ENCODE data around the gene LRRC47.

Gene LRRC47

DNA sequence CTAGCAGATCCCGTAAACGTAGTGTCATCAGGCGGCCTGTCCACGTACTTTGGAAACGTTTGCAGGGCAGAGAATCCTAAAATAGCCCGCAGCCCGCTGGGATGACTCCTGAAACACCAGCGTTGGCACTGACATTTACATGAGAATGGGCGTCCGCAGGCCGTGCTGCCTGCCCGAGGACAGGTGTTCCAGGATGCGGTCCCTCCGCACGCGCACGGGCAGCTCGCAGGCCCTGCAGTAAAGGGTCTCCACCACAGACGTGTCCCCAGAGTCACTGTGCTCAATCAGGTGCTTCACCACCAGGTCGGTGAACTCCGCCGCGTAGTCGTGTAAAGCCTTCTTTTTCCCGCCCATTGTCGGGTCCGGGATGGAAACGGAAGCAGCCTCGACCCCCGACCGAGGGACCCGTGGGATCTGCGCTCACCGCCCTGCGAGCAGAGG, 49.9 kb downstream of the LRRC47 start:
- DNase-seq: no peak

DNA sequence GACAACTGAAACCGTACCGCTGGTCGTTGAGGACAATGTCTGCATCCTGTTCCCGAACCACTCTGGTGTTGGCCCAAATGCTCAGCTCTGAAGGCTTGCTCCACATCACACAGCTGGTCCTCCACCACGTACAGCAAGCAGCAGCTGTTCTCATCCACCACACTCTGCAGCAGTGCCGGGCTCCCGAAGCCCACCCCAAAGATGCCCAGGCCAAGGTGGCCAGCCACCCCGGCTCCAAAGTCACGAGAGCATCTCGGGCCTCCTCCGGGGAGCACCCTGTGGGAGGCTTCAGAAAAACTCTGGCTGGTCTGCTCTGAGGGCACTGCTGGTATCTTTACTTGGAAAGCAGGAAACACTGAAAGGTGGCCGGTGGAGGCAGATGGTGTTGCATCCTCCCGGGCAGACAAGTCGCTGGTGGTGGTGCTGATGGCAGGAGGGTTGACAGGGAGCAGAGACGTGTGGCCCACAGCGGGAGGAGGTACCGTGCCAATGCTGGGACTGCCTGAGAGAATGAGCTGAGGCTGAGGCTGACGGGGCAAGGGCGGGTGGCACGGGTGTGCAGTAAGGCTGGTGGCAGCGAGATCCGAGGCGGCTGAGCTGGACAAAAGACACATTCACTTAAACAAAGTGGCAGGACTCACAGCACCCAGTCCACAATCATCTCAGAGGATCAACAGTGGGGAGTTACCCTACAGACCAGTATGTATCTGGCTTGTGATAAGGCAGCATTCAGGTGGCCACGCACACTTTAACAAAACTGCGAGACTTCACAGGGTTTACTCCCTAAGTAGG, 50.5 kb downstream of the LRRC47 start:
- no peak for DNase-seq

DNA sequence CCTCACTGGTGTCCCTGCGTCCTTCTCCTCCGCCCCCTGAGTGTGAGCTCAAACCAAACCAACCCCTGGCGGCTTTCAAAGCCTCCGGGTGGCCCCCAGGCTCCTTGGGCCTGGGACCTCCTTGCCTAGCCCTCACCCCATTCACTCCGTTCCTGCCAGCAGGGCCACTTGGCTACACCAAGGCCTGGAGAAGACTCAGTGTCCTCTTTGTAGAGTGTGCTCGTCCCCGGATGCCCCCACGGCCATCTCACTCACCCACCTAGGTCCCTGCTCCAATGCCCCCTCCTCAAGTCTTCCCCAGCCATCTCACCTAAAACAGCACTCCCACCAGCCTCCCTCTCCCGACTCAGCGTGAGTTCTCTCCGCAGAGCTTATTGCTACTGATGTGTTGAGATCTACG, 51.2 kb downstream of the LRRC47 start:
- DNase-seq: no peak

DNA sequence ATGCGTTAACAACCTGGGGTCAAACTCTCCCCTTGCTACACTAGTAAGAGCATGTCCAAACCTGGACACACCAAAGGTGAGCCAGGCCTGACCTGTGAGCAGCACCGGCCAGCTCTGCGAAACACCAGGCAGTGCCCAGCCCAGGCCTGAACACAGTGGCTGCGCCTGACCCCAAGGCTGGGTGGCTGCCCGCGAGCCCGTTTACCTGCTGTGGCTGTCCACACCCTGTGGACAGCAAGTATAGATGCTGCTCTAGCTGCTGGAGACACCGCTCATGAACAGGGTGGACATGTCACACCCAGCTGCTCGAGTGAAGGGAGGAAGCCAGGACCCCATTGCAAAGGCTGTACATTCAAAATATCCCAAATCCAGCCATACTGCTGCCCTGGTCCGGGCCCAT, 51.7 kb downstream of the LRRC47 start:
- no peak for DNase-seq

- no peak for DNase-seq
Observed at GRCh38 chr1:3743826-3744225, 52.5 kb downstream of the LRRC47 start.

GRCh38 chr1:3743421-3743820, 52.9 kb downstream of the LRRC47 start:
- DNase-seq: no peak

DNA sequence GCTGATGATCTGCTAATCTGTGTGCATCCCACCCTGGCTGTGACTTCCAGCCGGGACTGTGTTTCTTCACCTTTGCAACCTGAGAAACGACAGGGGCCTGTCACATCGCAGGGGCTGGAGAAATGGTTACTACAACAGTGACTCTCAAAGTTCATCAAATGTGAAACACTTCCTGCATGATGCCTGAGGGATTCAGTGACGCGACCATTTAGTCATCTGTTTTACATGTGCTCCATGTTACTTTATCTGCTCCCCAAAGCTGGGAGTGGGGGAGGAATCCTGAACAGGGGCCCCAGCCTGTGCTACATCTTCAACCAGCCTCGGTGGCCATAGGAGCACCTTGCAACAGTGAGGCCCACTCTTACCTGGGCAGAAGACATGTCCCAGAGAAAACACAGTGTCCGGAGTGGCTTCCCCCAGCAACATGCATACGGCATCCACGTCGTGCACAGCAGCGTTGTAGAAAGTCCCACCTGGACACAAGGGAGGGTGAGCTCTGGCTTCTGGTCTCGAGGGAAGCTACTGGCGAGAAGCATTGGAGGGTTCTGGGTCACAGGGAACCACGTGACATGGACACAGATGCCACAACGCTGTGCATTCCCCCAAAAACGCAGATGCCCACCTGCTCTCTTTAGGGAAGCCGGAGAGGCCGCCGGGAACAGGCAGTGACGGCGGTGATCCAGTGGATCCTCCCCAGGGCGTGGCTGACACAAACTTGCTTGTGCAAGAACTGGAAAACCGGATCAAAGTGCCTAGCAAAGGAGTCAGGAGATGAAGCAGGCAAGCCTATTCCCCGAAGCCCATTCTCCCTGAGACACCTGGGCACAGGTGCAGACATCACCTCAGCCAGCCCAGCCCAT, 53.6 kb downstream of the LRRC47 start:
- no peak for DNase-seq

DNA sequence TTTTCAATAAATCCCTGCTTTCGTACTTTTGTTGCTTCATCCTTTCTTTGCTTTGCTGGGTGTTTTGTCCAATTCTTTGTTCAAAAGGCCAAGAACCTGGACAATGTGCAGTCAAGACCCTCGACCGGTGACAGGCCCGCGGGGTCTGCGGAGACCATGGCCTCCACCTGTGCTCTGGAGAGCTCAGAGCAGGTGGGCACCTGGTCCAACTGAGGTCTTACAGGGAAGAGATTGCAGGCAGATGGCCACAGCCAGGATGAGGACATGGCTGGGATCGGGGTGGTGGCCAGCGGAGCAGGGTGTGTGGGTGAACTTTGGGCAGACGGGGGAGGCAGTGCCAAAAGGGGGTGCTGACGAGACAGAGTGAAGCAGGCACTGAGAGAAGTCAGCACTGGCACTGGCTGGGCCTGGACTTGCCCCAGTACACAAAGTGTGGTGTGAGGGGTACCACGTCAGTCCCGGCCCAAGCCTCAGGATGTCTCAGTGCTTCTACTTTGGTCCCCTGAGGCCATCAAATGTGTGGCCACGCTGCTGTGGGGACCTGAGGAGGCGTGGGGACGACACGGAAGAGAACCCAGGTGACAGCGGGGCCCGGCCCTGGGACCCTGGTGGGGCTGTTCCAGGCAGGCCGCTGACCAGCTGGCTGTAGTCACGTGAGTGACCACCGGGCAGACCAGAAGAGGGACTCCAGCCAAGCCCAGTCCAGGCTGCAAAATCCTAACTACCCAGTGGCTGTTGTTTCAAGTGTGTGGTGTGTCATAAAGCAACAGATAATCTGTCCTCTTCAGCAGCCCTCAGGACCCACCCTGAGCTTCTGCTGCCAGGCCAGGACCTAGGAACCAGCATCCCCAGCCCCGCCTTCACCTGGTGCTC, 54.5 kb downstream of the LRRC47 start:
- no peak for DNase-seq

- DNase-seq: no peak
Observed at GRCh38 chr1:3740752-3741151, 55.5 kb downstream of the LRRC47 start.

- DNase-seq: no peak
Observed at GRCh38 chr1:3740042-3740441, 56.3 kb downstream of the LRRC47 start.

DNA sequence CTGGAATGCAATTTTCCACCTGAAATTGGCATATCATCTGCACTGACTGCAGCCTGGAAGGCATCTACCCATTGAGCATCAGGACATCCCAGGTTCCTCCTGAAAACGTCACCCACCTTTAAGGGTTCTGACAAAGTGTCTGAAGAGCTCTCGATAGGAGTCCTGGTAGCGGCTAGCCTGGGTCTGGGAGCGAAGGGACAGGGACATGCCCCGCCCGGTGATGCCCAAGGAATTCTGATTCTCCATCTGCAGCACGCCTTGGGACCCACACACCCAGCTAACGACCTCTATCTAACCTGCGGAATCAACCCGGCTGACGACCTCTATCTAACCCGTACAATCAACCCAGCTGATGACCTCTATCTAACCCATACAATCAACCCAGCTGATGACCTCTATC, 57.4 kb downstream of the LRRC47 start:
- no peak for DNase-seq

DNA sequence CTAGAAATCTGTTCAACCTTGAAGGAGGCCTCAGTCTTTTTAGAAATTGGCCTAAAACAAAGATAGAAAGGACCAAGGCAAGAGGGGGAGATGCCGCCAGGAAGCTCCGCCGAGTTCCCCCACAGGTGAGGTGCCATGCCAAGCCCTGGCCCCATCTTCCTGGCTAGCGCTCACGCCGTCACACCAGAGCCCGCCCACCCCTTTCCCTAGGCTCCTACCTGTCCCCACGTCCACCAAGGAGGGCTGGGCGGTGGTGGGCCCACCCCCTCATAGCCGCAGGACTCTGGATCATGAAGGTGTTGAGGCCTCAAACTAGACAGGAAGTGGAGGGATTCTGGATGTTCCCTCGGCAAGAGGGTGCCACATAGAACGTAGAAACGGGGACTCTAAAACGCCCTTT, 59.6 kb downstream of the LRRC47 start:
- no peak for DNase-seq

GRCh38 chr1:3736131-3736561, 60.2 kb downstream of the LRRC47 start:
- DNase-seq: no peak

- DNase-seq: no peak
Observed at GRCh38 chr1:3735688-3736087, 60.6 kb downstream of the LRRC47 start.

- DNase-seq: no peak
Observed at GRCh38 chr1:3735027-3735681, 61.1 kb downstream of the LRRC47 start.

- no peak for DNase-seq
Observed at GRCh38 chr1:3734602-3735001, 61.7 kb downstream of the LRRC47 start.

GRCh38 chr1:3733883-3734589, 62.3 kb downstream of the LRRC47 start:
- DNase-seq: no peak

DNA sequence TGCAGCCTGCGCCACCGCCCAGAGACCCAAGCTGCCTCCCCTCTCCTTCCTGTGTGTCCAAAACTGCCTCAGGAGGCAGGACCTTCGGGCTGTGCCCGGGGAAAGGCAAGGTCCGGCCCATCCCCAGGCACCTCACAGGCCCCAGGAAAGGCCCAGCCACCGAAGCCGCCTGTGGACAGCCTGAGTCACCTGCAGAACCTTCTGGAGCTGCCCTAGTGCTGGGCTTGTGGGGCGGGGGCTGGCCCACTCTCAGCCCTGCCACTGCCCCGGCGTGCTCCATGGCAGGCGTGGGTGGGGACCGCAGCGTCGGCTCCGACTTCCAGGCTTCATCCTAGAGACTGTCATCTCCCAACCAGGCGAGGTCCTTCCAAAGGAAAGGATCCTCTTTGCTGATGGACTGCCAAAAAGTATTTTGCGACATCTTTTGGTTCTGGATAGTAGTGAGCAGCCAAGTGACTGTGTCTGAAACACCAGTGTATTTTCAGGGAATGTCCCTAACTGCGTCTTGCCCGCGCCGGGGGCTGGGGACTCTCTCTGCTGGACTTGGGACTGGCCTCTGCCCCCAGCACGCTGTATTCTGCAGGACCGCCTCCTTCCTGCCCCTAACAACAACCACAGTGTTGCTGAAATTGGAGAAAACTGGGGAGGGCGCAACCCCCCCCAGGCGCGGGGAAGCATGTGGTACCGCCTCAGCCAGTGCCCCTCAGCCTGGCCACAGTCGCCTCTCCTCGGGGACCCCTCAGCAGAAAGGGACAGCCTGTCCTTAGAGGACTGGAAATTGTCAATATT, 63.0 kb downstream of the LRRC47 start:
- no peak for DNase-seq

DNA sequence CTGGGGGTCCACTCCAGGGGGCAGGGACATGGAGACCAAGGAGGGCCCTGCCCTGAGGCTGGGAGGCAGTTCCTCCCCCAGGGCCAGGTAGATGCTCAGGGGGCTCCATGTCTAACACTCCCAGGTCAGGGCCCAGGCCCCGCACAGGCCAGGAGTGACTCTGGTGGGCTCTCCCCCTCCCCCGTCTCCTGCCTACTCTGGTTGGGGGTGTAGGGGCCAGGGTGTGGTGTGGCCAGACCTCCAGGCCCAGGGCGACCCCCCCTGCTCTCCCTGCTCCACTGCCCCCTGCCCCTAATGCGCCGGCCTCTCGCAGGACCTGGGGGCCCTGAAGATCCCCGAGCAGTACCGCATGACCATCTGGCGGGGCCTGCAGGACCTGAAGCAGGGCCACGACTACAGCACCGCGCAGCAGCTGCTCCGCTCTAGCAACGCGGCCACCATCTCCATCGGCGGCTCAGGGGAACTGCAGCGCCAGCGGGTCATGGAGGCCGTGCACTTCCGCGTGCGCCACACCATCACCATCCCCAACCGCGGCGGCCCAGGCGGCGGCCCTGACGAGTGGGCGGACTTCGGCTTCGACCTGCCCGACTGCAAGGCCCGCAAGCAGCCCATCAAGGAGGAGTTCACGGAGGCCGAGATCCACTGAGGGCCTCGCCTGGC, 63.7 kb downstream of the LRRC47 start:
- DNase-seq: no peak
